ENCODE data around the gene CCT2. TPM values are rescaled to one million over a fixed set of nuclear protein-coding genes. Genes with fewer than 3 reads are reported as not detected.
A peak's percentile ranks its signal among the peaks of the same experiment; 100 is the strongest.

CCT2 gene
- total RNA-seq, 4 donors from 2014 or later = 59.1 to 200 (median 152) TPM

DNA sequence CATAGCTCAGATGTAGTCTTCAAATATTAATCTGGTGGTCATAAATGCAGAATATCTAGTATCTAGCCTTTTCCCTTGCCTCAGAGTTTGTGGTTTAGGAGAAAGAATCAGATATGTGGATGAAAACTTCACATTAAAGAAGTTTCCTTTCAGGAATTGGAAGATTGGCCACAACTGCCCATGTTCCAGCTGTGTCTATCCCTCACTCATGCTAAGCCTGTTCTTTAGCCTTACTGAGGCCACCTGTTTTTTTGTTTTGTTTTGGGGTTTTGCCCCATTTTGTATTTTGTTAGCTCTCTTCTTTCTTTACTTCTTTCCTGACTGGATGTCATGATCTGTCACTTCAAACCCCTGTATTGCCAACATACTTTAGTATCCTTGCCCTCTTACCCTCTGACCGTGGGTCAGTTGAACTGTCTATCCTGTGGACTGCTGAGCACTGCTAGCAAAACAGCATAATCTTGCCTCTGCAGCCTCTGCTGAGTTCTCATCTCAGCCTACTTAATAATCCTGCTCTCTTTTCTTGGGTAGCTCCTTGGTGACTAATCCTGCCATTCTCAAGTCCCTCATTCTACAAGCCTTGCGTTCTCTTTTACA, 22.0 kb upstream of the CCT2 start:
- Histone ChIP-seq H3K36me3 (no peaks in the 10 kb centered on the region), H3K9me3 (no peaks in the 10 kb centered on the region), H3K4me3 (no peak overlapping the region), H3K4me1 (no peaks in the 10 kb centered on the region), H3K27ac (no peak overlapping the region), H3K27me3 (no peaks in the 10 kb centered on the region)
- no peak for DNase-seq
- TF ChIP-seq, protein P1, sequence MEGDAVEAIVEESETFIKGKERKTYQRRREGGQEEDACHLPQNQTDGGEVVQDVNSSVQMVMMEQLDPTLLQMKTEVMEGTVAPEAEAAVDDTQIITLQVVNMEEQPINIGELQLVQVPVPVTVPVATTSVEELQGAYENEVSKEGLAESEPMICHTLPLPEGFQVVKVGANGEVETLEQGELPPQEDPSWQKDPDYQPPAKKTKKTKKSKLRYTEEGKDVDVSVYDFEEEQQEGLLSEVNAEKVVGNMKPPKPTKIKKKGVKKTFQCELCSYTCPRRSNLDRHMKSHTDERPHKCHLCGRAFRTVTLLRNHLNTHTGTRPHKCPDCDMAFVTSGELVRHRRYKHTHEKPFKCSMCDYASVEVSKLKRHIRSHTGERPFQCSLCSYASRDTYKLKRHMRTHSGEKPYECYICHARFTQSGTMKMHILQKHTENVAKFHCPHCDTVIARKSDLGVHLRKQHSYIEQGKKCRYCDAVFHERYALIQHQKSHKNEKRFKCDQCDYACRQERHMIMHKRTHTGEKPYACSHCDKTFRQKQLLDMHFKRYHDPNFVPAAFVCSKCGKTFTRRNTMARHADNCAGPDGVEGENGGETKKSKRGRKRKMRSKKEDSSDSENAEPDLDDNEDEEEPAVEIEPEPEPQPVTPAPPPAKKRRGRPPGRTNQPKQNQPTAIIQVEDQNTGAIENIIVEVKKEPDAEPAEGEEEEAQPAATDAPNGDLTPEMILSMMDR (IDR thresholded peaks at IDR 0.05) = no peak
- TF ChIP-seq POLR2A (IDR thresholded peaks at IDR 0.05) = no peak
- intact Hi-C loops (cut with DNase I; ENCODE audit: low total_unique reads) = no loop called here

- H3K27me3 ChIP-seq = no peaks in the 10 kb centered on the region
- no peaks in the 10 kb centered on the region for H3K4me1 ChIP-seq
- intact Hi-C loops (cut with DNase I; ENCODE audit: low total_unique reads) = no loop called here
- H3K27ac ChIP-seq = no peak overlapping the region
- H3K4me3 ChIP-seq = no peak overlapping the region
- TF ChIP-seq, protein P1 (IDR thresholded peaks at IDR 0.05) = no peak
- TF ChIP-seq POLR2A (IDR thresholded peaks at IDR 0.05) = no peak
- H3K9me3 ChIP-seq = no peaks in the 10 kb centered on the region
- no peaks in the 10 kb centered on the region for H3K36me3 ChIP-seq
- no peak for DNase-seq
These were observed 18.7 kb upstream of the CCT2 start for GRCh38 chr12:69566603-69567002.

- intact Hi-C loops (cut with DNase I; ENCODE audit: low total_unique reads) = no loop called here
- Histone ChIP-seq H3K9me3 (no peaks in the 10 kb centered on the region), H3K36me3 (no peaks in the 10 kb centered on the region), H3K27me3 (no peaks in the 10 kb centered on the region), H3K4me3 (no peak overlapping the region), H3K4me1 (no peaks in the 10 kb centered on the region), H3K27ac (no peak overlapping the region)
- TF ChIP-seq, protein P1 (IDR thresholded peaks at IDR 0.05) = no peak
- no peak for TF ChIP-seq POLR2A (IDR thresholded peaks at IDR 0.05)
- no peak for DNase-seq
These were observed 16.0 kb upstream of the CCT2 start for GRCh38 chr12:69569236-69569635.

DNA sequence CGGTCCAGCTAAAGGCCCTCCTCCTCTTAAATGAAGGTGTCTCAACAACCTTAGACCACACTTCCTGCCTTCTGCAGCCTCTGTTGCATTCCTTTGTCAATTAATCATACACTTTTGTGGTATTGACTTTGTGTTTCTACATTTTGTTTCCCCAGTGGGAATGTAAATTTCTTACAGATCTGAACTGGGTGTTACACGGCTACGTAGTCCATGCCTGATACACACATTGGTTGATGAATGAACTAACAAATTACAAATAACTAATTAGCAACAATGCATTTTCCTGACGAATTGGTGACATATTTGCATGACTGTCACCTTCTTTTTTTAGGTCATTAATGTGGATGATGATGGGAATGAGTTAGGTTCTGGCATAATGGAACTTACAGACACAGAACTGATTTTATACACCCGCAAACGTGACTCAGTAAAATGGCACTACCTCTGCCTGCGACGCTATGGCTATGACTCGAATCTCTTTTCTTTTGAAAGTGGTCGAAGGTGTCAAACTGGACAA, 15.2 kb upstream of the CCT2 start:
- no peaks in the 10 kb centered on the region for H3K9me3 ChIP-seq
- no peak for DNase-seq
- intact Hi-C loops (cut with DNase I; ENCODE audit: low total_unique reads) = loop anchor here (10.0 kb wide), 1 partner anchor 155 kb away; no protein-coding TSS in a partner anchor
- no peaks in the 10 kb centered on the region for H3K27me3 ChIP-seq
- TF ChIP-seq, protein P1 (IDR thresholded peaks at IDR 0.05) = no peak
- TF ChIP-seq POLR2A (IDR thresholded peaks at IDR 0.05) = no peak
- no peak overlapping the region for H3K4me3 ChIP-seq
- no peak overlapping the region for H3K27ac ChIP-seq
- no peaks in the 10 kb centered on the region for H3K4me1 ChIP-seq
- H3K36me3 ChIP-seq = no peaks in the 10 kb centered on the region

DNA sequence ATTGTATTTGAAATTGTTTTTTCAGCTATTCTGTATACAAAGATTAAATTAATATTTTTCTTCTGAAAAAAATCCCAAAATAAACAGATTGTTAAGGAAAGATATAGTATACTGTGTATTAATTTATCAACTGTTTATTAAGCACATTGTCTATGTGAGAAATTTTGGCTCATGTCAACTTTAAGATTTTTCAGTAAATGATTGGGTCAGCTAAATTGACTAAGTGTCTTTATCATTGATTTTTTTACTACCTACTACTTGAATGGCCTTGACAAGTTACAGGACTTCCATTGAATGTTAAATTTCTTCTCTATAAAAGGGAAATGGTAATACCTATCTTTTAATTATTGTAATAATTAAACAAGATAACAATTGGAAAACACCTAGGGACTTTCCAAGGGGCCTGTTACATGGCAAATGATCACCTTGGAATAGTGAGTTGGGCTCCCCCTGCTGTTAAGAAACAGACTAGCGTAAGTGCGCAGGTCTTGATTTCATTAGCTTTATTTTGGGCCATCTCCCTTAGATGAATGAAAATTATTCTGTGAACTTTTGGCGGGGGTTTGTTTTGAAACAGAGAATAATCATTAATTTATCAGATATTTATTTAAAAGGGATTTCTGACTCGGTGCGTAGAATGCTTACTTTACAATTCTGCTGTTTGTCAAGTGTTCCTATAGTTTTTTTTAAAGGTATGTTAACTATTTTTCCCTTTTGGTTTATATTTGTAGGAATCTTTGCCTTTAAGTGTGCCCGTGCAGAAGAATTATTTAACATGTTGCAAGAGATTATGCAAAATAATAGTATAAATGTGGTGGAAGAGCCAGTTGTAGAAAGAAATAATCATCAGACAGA, 14.5 kb upstream of the CCT2 start:
- TF ChIP-seq POLR2A (IDR thresholded peaks at IDR 0.05) = no peak
- TF ChIP-seq, protein P1 (IDR thresholded peaks at IDR 0.05) = peak; percentile 73 to 82 (median 77)
- no peak overlapping the region for H3K27ac ChIP-seq
- DNase-seq = peak; percentile 43 to 63
- no peaks in the 10 kb centered on the region for H3K9me3 ChIP-seq
- no peak overlapping the region for H3K4me3 ChIP-seq
- H3K4me1 ChIP-seq = no peaks in the 10 kb centered on the region
- no peaks in the 10 kb centered on the region for H3K27me3 ChIP-seq
- no peaks in the 10 kb centered on the region for H3K36me3 ChIP-seq
- intact Hi-C loops (cut with DNase I; ENCODE audit: low total_unique reads) = loop anchor here (10.0 kb wide), 1 partner anchor 156 kb away; no protein-coding TSS in a partner anchor

All from uterus (tissue), 4 donors.